Fibroblast of the aortic adventitia (primary cell): Measurements from ENCODE around the gene STAU1. TPM values are rescaled to one million over a fixed set of nuclear protein-coding genes. Genes with fewer than 3 reads are reported as not detected.
A peak's percentile ranks its signal among the peaks of the same experiment; 100 is the strongest.

Source experiments
- DNase-seq: peaks from one replicate; pipeline ENCODE4 v3.0.0-alpha.2; 2010; ENCODE audit warnings: low read depth
- H3K4me3 ChIP-seq: 2 replicates; pipeline ENCODE4 v1.5.1; 2011; ENCODE audit warnings: low read depth, mild to moderate bottlenecking, control low read depth, low read length, moderate library complexity
- total RNA-seq: library from RNA; depleted of rRNA; stranded (reverse); fragments of >200 nt; gene quantifications from 2 replicates; pipeline ENCODE4 v1.2.3, GENCODE V29; 2012; ENCODE audit warnings: low replicate concordance
- TF ChIP-seq, protein P1 (sequence below): IDR thresholded peaks from 2 replicates; pipeline ENCODE4 v1.5.1; 2011; ENCODE audit warnings: mild to moderate bottlenecking, low read length, control low read depth, inconsistent platforms; ENCODE audit not compliant: insufficient read depth

The STAU1 gene, protein sequence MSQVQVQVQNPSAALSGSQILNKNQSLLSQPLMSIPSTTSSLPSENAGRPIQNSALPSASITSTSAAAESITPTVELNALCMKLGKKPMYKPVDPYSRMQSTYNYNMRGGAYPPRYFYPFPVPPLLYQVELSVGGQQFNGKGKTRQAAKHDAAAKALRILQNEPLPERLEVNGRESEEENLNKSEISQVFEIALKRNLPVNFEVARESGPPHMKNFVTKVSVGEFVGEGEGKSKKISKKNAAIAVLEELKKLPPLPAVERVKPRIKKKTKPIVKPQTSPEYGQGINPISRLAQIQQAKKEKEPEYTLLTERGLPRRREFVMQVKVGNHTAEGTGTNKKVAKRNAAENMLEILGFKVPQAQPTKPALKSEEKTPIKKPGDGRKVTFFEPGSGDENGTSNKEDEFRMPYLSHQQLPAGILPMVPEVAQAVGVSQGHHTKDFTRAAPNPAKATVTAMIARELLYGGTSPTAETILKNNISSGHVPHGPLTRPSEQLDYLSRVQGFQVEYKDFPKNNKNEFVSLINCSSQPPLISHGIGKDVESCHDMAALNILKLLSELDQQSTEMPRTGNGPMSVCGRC
- total RNA-seq: 60.0 and 63.8 TPM in 2 replicates

DNA sequence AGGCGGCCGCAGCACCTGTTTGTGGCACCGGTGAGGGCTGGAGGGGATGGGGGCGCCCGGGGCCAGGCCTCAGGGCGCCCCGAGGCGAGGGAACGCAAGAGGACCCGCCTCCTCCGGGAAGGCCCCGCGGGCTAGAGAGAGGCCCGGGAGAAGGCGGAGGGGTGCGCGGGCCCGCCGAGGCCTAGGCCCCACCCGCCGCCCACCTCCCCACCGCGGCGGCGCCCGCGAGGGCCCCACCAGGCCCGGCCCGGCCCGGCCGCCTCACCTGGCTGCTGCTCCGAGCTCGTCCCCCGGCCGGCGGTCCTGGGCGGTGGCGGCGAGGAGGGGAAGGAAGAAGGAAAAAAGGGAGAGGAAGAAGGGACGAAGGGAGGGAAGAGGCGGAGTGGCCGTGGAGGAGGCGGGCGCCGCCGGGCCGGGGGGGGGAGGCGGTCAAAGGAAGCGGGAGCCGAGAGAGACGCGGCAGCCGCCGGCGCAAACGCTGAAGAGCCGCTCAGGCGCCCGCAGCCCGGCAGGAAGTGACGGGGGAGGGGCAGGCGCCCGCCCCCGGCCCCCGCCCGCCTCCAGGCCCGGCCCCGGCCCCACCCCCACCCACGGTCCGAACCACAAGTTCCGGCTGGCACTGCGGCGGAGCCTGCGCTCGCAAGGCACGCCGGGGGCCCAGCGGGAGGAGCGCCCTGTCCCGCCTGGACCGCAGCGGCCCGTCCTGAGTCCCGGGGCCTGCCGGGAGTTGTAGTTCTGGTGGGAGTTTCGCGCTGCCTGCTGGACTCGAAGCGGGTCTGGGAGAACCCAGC is at the start of gene STAU1:
STAU1 (minus strand) TSS at position 484 of the 791 bp plus-strand sequence. CDS start 22,133 bp downstream, outside the sequence.
- TF ChIP-seq, protein P1, sequence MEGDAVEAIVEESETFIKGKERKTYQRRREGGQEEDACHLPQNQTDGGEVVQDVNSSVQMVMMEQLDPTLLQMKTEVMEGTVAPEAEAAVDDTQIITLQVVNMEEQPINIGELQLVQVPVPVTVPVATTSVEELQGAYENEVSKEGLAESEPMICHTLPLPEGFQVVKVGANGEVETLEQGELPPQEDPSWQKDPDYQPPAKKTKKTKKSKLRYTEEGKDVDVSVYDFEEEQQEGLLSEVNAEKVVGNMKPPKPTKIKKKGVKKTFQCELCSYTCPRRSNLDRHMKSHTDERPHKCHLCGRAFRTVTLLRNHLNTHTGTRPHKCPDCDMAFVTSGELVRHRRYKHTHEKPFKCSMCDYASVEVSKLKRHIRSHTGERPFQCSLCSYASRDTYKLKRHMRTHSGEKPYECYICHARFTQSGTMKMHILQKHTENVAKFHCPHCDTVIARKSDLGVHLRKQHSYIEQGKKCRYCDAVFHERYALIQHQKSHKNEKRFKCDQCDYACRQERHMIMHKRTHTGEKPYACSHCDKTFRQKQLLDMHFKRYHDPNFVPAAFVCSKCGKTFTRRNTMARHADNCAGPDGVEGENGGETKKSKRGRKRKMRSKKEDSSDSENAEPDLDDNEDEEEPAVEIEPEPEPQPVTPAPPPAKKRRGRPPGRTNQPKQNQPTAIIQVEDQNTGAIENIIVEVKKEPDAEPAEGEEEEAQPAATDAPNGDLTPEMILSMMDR: no peak
- peak within 1 kb of the TSS; percentile 82 for H3K4me3 ChIP-seq
- DNase-seq: peak; percentile 94

DNA sequence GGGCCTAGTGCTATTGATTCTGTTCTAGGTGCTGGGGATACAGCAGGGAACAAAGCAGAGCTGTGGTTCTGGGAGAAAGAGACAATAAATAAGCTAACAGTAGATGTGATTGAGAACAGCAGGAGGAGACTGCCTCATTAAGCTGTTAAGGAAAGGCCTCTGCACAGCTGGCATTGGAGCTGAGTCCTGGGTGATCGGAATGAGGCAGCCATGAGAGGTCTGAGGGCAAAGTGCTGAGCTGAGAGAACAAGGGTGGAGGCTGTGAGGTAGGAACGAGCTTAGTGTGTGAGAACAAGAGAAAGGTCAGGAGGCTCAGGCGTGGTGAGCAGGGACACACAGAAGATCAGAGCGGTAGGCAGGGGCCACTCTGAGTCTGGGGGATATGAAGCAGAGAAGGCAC is 49.4 kb upstream of the STAU1 start:
- DNase-seq: no peak
- no peak overlapping the region for H3K4me3 ChIP-seq
- TF ChIP-seq, protein P1: no peak

DNA sequence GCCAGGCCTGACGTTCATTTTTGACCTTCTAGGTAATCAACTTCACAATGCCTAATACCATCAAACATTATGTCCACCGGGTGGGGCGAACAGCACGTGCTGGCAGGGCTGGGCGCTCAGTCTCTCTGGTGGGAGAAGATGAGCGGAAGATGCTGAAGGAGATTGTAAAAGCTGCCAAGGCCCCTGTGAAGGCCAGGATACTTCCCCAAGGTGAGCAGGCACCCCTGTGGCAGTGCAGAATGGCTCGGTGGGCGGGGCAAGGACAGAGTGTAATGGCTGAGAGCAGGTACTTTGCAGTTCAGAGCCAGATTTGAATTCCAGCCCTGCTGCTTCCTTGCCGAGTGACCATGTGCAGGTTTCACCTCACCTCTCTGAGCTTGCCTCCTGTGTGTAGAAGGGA is 48.2 kb upstream of the STAU1 start:
- TF ChIP-seq, protein P1: no peak
- DNase-seq: no peak
- H3K4me3 ChIP-seq: no peak overlapping the region

DNA sequence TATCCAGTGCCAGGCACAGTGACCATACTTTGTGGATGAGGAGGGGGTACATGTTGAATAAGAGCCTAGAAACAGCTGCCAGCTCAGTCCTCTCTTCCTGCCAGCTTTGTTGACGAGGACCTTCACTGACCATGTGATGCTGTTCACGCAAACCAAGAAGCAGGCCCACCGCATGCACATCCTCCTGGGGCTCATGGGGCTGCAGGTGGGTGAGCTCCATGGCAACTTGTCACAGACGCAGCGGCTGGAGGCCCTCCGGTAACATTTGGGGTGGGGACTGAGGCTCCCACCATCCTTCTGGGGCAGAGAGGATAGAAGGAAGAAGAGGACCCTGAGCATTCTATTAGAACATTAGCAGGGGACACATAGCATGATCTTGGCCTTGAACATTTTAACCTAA is 46.7 kb upstream of the STAU1 start:
- no peak overlapping the region for H3K4me3 ChIP-seq
- no peak for DNase-seq
- TF ChIP-seq, protein P1: no peak

DNA sequence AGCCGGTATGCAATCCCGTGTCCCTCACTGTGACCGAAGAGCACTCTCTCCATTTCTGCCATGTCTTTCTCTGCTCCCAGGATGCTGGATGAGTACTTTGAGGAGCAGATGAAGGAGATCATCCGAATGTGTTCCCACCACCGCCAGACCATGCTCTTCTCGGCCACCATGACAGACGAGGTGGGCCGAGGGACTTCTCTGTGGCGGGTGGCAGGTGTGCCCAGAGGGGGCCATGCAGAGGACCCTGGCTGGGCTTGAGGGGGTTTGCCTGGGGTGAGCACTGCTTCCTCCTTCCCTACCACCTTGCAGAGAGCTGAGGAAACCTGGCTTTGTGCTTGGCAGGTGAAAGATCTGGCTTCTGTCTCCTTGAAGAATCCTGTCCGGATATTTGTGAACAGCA is 45.1 kb upstream of the STAU1 start:
- TF ChIP-seq, protein P1: no peak
- no peak for DNase-seq

DNA sequence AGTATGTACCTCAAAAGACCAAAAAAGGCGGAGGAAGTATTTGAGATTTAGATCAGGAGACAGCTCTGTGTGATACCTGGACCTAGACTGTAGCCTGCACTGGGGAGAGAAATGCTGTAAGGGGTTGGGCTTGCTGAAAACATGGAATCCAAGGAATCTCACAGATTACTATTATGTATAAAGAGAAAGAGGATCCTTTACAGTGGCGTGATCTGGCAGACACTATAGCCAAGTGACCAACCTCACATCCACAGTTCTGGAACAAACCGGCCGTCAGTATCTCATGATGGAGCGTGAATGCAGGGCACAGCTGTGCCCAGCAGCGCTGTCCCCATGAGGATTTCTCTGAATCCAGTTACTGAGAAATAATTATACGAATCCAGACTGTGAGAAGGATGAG is 43.3 kb upstream of the STAU1 start:
- TF ChIP-seq, protein P1: no peak
- no peak overlapping the region for H3K4me3 ChIP-seq
- no peak for DNase-seq

More for the DNA sequence above, 45.1 kb upstream of the STAU1 start:
- no peak overlapping the region for H3K4me3 ChIP-seq
